SK-N-SH treated with all-trans-retinoic acid at 6 μM for 48 hours (cell line): Measurements from ENCODE around the gene BICD1.

Experiments used
- ARNTL ChIP-seq: fragments of 450-650 bp; formaldehyde crosslinking; IDR thresholded peaks from 2 replicates; pipeline ENCODE4 v1.5.0; 2020; ENCODE audit warnings: low read depth, mild to moderate bottlenecking, moderate library complexity, borderline replicate concordance
- BACH2 ChIP-seq: fragments of 250-450 bp; sonication (Bioruptor Pico); IDR thresholded peaks from 2 replicates; pipeline ENCODE4 v1.9.0; 2021; ENCODE audit warnings: mild to moderate bottlenecking, borderline replicate concordance
- ESRRG ChIP-seq: fragments of 250-450 bp; sonication (Bioruptor Pico); IDR thresholded peaks from 2 replicates; pipeline ENCODE4 v1.6.1; 2021; ENCODE audit warnings: mild to moderate bottlenecking
- GLIS3 ChIP-seq: fragments of 250-450 bp; sonication (Bioruptor Pico); IDR thresholded peaks from 2 replicates; pipeline ENCODE4 v1.5.0; 2020; ENCODE audit warnings: mild to moderate bottlenecking, moderate library complexity
- PPARA ChIP-seq: fragments of 250-450 bp; sonication (Bioruptor Pico); IDR thresholded peaks from 2 replicates; pipeline ENCODE4 v1.5.0; 2020; ENCODE audit warnings: mild to moderate bottlenecking, borderline replicate concordance
- TCF4 ChIP-seq: fragments of 250-450 bp; sonication (Bioruptor Pico); IDR thresholded peaks from 2 replicates; pipeline ENCODE4 v1.8.0; 2021; ENCODE audit warnings: mild to moderate bottlenecking, moderate library complexity, borderline replicate concordance
- ZC3H10 ChIP-seq: fragments of 250-450 bp; sonication (Bioruptor Pico); IDR thresholded peaks from 2 replicates; pipeline ENCODE4 v1.5.1; 2021; ENCODE audit warnings: mild to moderate bottlenecking, moderate library complexity
- ZFP30 ChIP-seq: fragments of 450-650 bp; formaldehyde crosslinking; IDR thresholded peaks from 2 replicates; pipeline ENCODE4 v1.5.0; 2022; ENCODE audit warnings: mild to moderate bottlenecking, moderate library complexity
- ZNF70 ChIP-seq: fragments of 450-650 bp; formaldehyde crosslinking; IDR thresholded peaks from 2 replicates; pipeline ENCODE4 v1.5.0; 2020; ENCODE audit warnings: mild to moderate bottlenecking, moderate library complexity
- ZNF8 ChIP-seq: fragments of 450-650 bp; formaldehyde crosslinking; IDR thresholded peaks from 2 replicates; pipeline ENCODE4 v1.5.0; 2020; ENCODE audit warnings: mild to moderate bottlenecking, moderate library complexity
- TF ChIP-seq, protein P1 (sequence below): fragments of 250-450 bp; sonication (Bioruptor Pico); IDR thresholded peaks from 2 replicates; pipeline ENCODE4 v1.8.0; 2020; ENCODE audit warnings: mild to moderate bottlenecking, moderate library complexity, borderline replicate concordance
- TF ChIP-seq, protein P2 (sequence below): fragments of 250-450 bp; sonication (Bioruptor Pico); IDR thresholded peaks from 2 replicates; pipeline ENCODE4 v1.5.0; 2020; ENCODE audit warnings: mild to moderate bottlenecking, moderate library complexity

DNA sequence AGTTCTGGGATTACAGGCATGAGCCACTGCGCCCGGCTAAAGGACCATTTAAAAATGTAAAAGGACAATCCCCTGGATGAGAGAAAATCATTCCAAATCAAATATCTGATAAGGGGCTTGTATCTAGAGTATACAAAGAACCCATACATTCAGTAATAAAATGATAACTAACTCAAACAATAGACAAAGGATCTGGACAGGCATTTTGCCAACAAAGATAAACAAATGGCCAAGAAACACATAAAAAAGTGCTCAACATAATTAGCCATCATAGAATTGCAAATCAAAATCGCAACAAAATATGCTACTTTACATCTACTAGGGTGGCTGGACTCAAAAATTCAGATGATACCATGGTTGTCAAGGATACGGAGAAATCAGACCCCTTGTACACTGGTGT lies 8.5 kb upstream of the BICD1 start:
- TF ChIP-seq ZNF70 (CRISPR knock-in tag) (no peak), ZFP30 (CRISPR knock-in tag) (no peak), BACH2 (CRISPR knock-in tag) (no peak), ZNF8 (no peak), GLIS3 (CRISPR knock-in tag) (no peak), ESRRG (CRISPR knock-in tag) (no peak), TCF4 (peak; percentile 41; the same call in 1 of the 2 replicates), ZC3H10 (CRISPR knock-in tag) (no peak), ARNTL (CRISPR knock-in tag) (no peak), PPARA (CRISPR knock-in tag) (no peak)
- TF ChIP-seq, protein P1, sequence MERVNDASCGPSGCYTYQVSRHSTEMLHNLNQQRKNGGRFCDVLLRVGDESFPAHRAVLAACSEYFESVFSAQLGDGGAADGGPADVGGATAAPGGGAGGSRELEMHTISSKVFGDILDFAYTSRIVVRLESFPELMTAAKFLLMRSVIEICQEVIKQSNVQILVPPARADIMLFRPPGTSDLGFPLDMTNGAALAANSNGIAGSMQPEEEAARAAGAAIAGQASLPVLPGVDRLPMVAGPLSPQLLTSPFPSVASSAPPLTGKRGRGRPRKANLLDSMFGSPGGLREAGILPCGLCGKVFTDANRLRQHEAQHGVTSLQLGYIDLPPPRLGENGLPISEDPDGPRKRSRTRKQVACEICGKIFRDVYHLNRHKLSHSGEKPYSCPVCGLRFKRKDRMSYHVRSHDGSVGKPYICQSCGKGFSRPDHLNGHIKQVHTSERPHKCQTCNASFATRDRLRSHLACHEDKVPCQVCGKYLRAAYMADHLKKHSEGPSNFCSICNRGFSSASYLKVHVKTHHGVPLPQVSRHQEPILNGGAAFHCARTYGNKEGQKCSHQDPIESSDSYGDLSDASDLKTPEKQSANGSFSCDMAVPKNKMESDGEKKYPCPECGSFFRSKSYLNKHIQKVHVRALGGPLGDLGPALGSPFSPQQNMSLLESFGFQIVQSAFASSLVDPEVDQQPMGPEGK (CRISPR knock-in tag), result no peak
- TF ChIP-seq, protein P2, sequence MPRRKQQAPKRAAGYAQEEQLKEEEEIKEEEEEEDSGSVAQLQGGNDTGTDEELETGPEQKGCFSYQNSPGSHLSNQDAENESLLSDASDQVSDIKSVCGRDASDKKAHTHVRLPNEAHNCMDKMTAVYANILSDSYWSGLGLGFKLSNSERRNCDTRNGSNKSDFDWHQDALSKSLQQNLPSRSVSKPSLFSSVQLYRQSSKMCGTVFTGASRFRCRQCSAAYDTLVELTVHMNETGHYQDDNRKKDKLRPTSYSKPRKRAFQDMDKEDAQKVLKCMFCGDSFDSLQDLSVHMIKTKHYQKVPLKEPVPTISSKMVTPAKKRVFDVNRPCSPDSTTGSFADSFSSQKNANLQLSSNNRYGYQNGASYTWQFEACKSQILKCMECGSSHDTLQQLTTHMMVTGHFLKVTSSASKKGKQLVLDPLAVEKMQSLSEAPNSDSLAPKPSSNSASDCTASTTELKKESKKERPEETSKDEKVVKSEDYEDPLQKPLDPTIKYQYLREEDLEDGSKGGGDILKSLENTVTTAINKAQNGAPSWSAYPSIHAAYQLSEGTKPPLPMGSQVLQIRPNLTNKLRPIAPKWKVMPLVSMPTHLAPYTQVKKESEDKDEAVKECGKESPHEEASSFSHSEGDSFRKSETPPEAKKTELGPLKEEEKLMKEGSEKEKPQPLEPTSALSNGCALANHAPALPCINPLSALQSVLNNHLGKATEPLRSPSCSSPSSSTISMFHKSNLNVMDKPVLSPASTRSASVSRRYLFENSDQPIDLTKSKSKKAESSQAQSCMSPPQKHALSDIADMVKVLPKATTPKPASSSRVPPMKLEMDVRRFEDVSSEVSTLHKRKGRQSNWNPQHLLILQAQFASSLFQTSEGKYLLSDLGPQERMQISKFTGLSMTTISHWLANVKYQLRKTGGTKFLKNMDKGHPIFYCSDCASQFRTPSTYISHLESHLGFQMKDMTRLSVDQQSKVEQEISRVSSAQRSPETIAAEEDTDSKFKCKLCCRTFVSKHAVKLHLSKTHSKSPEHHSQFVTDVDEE (CRISPR knock-in tag), result no peak
